Small intestine (tissue), 7 donors: ENCODE results near the gene ZNF217. TPM values are rescaled to one million over a fixed set of nuclear protein-coding genes. Genes with fewer than 3 reads are reported as not detected.
A peak's percentile ranks its signal among the peaks of the same experiment; 100 is the strongest.

Experiments used
- DNase-seq, 2 donors: peaks; one replicate each; pipeline versions ENCODE4 v3.0.0 to v3.0.0-alpha.2; 2013
- FAIRE-seq: peaks from 2 replicates; lab custom pipeline; 2012; peaks lifted over from hg19 to GRCh38; lab: Jason Lieb, UNC
- H3K27ac ChIP-seq, 3 donors: one replicate each; pipeline ENCODE4 v1.5.1; 2013; ENCODE audit warnings: low read length in 2 of 3, mild to moderate bottlenecking in 2 of 3, control low read depth in 1 of 3, inconsistent platforms in 1 of 3, low read depth in 1 of 3, moderate library complexity in 1 of 3
- H3K27me3 ChIP-seq, 3 donors: one replicate each; pipeline ENCODE4 v1.6.1; 2013; ENCODE audit warnings: low read length in 3 of 3, inconsistent platforms in 1 of 3; ENCODE audit not compliant: control insufficient read depth in 3 of 3, insufficient read depth in 3 of 3
- H3K36me3 ChIP-seq, 3 donors: one replicate each; pipeline ENCODE4 v1.6.1; 2013; ENCODE audit warnings: low read length in 3 of 3, inconsistent platforms in 1 of 3, low read depth in 1 of 3, mild to moderate bottlenecking in 1 of 3, moderate library complexity in 1 of 3; ENCODE audit not compliant: control insufficient read depth in 3 of 3, insufficient read depth in 2 of 3
- H3K4me1 ChIP-seq, 3 donors: one replicate each; pipeline ENCODE4 v1.6.1; 2013; ENCODE audit warnings: low read length in 2 of 3, inconsistent platforms in 1 of 3, low read depth in 1 of 3, mild to moderate bottlenecking in 1 of 3, moderate library complexity in 1 of 3; ENCODE audit not compliant: control insufficient read depth in 3 of 3, insufficient read depth in 2 of 3
- H3K4me3 ChIP-seq, 3 donors: one replicate each; pipeline ENCODE4 v1.5.1; 2013; ENCODE audit warnings: low read length in 3 of 3, control low read depth in 1 of 3, inconsistent platforms in 1 of 3, low read depth in 1 of 3, mild to moderate bottlenecking in 1 of 3, moderate library complexity in 1 of 3
- H3K9me3 ChIP-seq, 2 donors: one replicate each; pipeline ENCODE4 v1.6.1; 2013; ENCODE audit warnings: low read depth in 1 of 2, low read length in 1 of 2; ENCODE audit not compliant: control insufficient read depth in 2 of 2, insufficient read depth in 1 of 2
- WGBS, 3 donors: extraction: QIAGEN DNeasy Blood & Tissue Kit; methylation state at CpG; one replicate each; pipeline ENCODE4 v1.1.7; 2013; 5-methylcytosine and 5-hydroxymethylcytosine counted together
- polyA plus RNA-seq, 4 donors: library from polyadenylated mRNA; stranded (reverse) in 3 of 4; unstranded in 1 of 4; fragments of 200-250 nt in 3 of 4; fragments of 120-200 nt in 1 of 4; gene quantifications; one replicate each; pipeline versions ENCODE4 v1.2.1 to v1.2.3, GENCODE V29; 2013
- donor health status: healthy with polysubstance abuse.
- donor health status: control.
- donor health status: control.
- donor health status: Bipolar disorder and iron deficiency.
- donor health status: healthy.

ZNF217 gene
- polyA plus RNA-seq, 4 donors: 4.1 to 33.7 (median 8.7) TPM

DNA sequence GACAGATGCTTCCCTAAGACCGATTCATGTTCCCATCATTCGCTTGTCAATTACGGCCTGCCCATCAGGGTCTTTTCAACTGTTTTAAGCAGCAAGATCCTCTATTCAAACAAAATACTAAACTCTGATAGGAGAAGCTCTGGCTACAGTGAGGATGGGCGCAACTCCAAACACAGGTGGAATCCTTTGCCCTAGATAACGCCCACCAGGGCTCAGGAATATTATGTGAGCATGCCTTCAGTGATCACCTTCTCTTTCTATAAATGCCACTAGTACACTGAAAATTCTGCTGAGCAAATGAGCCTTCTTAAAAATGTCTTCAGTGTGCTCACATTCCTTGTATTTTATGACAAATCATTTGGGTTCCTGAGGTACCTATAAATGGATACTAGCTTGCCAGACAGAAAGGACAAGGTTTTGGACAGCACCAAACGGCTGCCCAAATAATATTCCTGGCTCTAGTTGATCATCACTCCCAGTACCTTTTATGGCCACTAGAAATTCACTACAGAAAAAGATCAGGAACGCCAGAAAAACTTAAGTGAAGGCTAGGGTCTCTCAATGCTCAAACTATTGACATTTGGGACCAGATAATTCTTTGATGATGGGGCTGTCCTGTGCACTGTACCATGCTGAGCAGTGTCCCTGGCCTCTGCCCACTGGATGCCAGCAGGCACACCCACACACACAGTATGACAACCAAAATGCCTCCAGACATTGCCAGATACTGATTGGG is 13.1 kb downstream of the ZNF217 start:
- WGBS, 3 donors: 46 to 56% (median 49%) methylated on average over 7 of the region's 7 CpGs
- no peaks in the 10 kb centered on the region for H3K27me3 ChIP-seq
- H3K9me3 ChIP-seq: no peaks in the 10 kb centered on the region
- DNase-seq: no peak
- H3K4me1 ChIP-seq: peaks cover 0 to 26% (median 19%) of the 10 kb centered on the region in 3 donors
- FAIRE-seq: no peak
- peaks cover 11 to 49% (median 14%) of the 10 kb centered on the region in 3 donors for H3K36me3 ChIP-seq
- H3K4me3 ChIP-seq: peak overlapping the region in 1 of 3 donors; percentile 35
- peak overlapping the region; percentile 74 to 86 (median 75) for H3K27ac ChIP-seq

DNA sequence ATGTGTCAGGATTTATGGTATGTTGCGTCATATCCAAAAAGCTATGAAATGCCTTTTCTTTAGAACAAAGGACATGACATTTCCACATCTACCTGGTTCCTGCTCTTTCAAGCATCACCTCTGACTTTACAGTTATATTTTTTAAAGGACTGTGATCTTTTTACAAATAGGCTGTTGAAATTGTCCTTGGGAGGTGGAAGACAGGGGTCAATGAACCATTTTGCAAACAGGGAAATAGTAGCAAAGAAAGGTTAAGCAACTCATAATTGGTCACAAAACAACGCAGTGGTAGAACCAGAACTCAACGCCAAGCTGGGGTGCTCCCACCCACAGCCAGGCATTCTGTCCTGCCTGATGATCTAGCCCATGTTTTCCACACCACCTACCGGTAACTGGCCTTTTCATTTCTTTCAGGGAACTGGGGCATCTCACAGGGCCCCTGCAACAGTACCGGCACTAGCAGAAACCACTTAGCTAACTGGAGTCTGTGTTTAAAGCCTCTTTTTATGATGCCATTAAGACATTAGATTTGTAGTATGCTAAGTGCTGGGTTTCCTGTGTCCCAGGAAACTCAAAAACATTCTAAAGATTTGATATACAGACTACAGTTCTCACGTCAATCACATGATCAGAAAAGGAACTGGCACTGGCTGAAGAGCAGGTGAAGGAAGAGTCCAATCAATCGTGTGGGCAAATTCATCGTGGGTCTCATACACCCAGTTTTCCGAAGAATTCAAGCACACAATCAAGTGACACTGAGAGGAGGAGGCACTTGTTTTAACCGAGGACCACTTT is 13.9 kb downstream of the ZNF217 start:
- peaks cover 0 to 26% (median 19%) of the 10 kb centered on the region in 3 donors for H3K4me1 ChIP-seq
- H3K27me3 ChIP-seq: no peaks in the 10 kb centered on the region
- H3K27ac ChIP-seq: peak overlapping the region; percentile 74 to 86 (median 75)
- DNase-seq (peak; percentile 76 to 81), FAIRE-seq (no peak)
- peak overlapping the region in 1 of 3 donors; percentile 41 for H3K4me3 ChIP-seq
- H3K36me3 ChIP-seq: peaks cover 17 to 56% (median 21%) of the 10 kb centered on the region in 3 donors
- 6 to 23% (median 9%) methylated on average over 10 of the region's 10 CpGs for WGBS, 3 donors
- no peaks in the 10 kb centered on the region for H3K9me3 ChIP-seq

DNA sequence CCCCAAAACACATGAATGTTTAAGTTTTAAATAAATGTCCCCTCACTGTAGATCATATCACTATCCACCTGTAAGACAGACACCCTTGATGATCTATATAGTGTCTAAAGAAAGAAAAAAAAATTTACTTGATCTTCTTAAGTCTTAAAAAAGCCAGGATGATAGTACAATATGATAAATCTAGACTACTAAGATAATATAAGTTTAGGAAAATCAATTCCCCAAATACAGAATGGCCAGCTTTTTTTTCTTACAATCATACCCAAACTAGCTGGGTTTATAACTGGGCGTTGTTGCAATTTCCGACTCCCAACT is 14.4 kb downstream of the ZNF217 start:
- WGBS, 3 donors: 8 to 33% (median 8%) methylated on average over 2 of the region's 2 CpGs
- H3K9me3 ChIP-seq: no peaks in the 10 kb centered on the region
- peak overlapping the region in 1 of 3 donors; percentile 41 for H3K4me3 ChIP-seq
- H3K27me3 ChIP-seq: no peaks in the 10 kb centered on the region
- DNase-seq (no peak), FAIRE-seq (no peak)
- peak overlapping the region; percentile 75 to 87 (median 86) for H3K27ac ChIP-seq
- peaks cover 17 to 61% (median 23%) of the 10 kb centered on the region in 3 donors for H3K36me3 ChIP-seq
- peaks cover 0 to 26% (median 19%) of the 10 kb centered on the region in 3 donors for H3K4me1 ChIP-seq

DNA sequence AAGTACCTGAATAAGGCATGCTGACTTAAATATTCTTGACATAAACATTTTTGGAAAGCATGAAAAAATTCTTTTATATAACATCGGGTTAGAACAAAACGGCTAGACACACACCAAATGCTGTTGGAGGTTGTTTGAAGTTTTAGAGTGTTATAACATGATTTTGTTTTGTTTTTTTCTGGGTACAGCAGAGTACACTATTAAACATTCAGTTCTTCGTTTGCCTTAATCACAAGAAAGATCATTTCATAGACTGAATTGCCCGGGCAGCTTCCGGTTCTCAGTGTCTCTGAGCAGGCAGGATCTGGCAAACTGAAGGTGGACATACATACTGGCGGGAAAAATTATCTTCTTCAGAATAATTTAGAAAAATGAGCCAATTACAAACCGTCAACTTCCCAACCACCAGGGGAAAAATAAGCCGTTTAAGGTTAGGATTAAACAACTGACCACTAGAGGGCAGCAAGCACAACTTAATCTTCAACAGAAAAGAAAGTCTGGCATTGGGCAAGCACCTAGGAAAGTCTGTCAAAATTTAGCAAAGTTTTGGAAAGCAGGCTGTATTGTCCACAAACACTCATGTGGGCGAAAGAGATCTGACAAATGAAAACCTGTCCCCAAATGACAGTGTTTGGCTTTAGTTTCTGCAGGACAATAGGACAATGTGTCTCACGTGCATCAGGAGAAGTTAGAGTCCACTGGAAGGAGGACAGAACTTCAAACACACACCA is 15.0 kb downstream of the ZNF217 start:
- Histone ChIP-seq H3K27ac (peak overlapping the region; percentile 4 to 87 (median 75)), H3K36me3 (peaks cover 18 to 66% (median 25%) of the 10 kb centered on the region in 3 donors), H3K4me1 (peaks cover 0 to 26% (median 19%) of the 10 kb centered on the region in 3 donors), H3K9me3 (no peaks in the 10 kb centered on the region), H3K27me3 (no peaks in the 10 kb centered on the region), H3K4me3 (no peak overlapping the region)
- FAIRE-seq (no peak), DNase-seq (peak; percentile 88 to 92)
- WGBS, 3 donors: 8 to 10% (median 10%) methylated on average over 10 of the region's 10 CpGs

DNA sequence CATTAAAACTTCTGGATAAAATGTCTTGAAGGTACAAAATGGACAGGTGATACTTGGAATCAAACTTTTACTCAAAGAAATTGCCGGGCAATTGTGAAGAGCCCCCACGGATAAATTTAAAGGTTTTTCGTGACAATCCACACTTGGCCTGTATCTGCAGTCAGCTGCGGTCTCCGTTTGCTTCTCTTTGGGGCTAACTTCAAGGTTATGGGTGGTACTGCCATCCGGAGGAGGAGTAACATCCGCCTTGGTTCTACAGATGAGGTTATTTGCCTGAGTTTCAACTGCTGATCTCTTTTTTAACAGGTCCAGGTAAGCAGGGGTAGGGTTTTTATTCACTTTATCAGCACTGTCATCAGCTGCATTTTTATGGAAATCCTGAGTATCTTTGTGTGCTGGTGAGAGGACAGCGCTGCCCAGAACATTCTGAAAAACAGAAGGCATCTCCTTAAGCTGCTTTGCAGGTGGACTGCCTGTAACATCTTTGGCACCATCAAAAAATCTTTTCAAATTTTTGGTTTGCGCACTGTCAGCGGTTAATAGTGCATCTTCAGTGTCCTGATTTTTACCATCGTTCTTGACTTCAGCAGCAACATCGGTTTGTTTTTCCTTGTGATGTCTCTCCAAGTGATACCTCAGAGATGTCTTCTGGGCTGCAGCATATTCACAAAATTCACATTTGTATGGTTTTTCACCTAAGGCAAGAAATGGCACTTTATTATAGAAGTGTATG is 16.9 kb downstream of the ZNF217 start:
- DNase-seq (no peak), FAIRE-seq (no peak)
- Histone ChIP-seq H3K27ac (no peak overlapping the region), H3K36me3 (peaks cover 16 to 71% (median 28%) of the 10 kb centered on the region in 3 donors), H3K27me3 (no peaks in the 10 kb centered on the region), H3K4me1 (peaks cover 0 to 22% (median 19%) of the 10 kb centered on the region in 3 donors), H3K4me3 (no peak overlapping the region), H3K9me3 (no peaks in the 10 kb centered on the region)
- WGBS, 3 donors: 81 to 89% (median 81%) methylated on average over 12 of the region's 12 CpGs

DNA sequence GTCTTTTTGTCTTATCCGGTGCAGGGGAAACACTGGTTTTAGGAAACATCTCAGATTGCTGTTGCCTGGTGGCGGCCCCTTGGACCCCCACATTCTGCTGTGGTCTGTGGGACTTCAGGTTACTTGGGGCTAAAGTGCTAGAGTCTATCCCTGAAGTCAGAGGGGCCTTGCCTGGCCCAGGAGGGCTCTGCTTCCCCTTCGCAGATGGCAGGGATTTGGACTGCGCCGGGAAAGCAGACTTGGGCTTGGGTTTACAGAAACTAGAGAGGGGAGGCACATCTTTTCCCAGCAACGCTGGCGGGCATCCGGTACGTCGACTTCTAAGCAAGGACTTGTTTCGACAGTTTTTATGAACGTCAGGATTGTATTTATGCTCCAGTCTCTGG is 17.5 kb downstream of the ZNF217 start:
- Histone ChIP-seq H3K9me3 (no peaks in the 10 kb centered on the region), H3K27ac (no peak overlapping the region), H3K4me1 (peaks cover 0 to 22% (median 19%) of the 10 kb centered on the region in 3 donors), H3K4me3 (no peak overlapping the region), H3K36me3 (peaks cover 15 to 69% (median 28%) of the 10 kb centered on the region in 3 donors), H3K27me3 (no peaks in the 10 kb centered on the region)
- no peak for DNase-seq
- no peak for FAIRE-seq
- WGBS, 3 donors: 87 to 91% (median 90%) methylated on average over 12 of the region's 12 CpGs

DNA sequence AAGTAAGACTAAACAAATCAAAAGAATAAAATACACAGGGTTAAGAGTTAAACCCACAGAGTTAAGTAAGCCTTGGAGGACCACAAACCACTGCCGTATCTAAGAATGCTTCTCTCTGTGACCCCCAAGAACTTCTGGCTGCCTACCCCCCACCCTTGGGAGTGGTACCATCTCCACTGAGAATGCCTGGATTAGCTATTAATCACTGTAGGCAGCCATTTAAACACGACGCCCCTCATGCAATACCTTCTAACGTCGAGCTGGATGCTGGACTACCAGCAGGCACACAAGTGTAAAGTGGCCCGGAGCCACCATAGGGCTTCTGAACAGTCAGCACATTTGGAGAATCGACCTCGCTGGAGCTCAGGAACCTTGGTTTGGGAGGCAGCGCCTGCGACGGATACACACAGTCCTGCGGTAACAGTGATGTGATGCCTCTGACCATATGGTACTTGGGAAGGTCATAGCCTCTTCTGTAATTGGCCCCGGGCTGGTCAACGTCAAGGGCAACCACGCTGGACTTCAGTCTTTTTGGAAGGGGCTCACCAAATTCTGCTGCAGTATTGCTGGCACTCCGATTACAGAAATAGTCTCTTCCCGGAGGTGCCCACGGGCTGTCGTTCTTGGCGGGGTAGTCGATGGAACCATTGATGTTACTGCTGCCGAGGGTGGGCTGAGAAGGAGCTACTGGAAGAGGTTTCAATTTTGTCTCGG is 18.0 kb downstream of the ZNF217 start:
- Histone ChIP-seq H3K27ac (no peak overlapping the region), H3K4me3 (no peak overlapping the region), H3K27me3 (no peaks in the 10 kb centered on the region), H3K4me1 (peaks cover 0 to 20% (median 19%) of the 10 kb centered on the region in 3 donors), H3K36me3 (peaks cover 16 to 67% (median 28%) of the 10 kb centered on the region in 3 donors), H3K9me3 (no peaks in the 10 kb centered on the region)
- FAIRE-seq: no peak
- 77 to 84% (median 80%) methylated on average over 23 of the region's 23 CpGs for WGBS, 3 donors
- DNase-seq: no peak
